GM19238 (cell line): Measurements from ENCODE around the gene IMMT.

Experiments
- DNase-seq: peaks from one replicate; pipeline ENCODE4 v3.0.0; 2011; ENCODE audit warnings: low spot score; ENCODE audit not compliant: insufficient read length

IMMT gene

GRCh38 chr2:86143307-86143706 lies 52.0 kb downstream of the IMMT start:
- no peak for DNase-seq

GRCh38 chr2:86142436-86143257 lies 52.6 kb downstream of the IMMT start:
- no peak for DNase-seq

- DNase-seq: no peak
These were observed 54.3 kb downstream of the IMMT start for GRCh38 chr2:86140969-86141392.

- DNase-seq: no peak
These were observed 55.3 kb downstream of the IMMT start for GRCh38 chr2:86139981-86140380.

- DNase-seq: no peak
These were observed 56.3 kb downstream of the IMMT start for GRCh38 chr2:86138736-86139625.

GRCh38 chr2:86136141-86136540 lies 59.1 kb downstream of the IMMT start:
- no peak for DNase-seq

- DNase-seq: no peak
These were observed 59.6 kb downstream of the IMMT start for GRCh38 chr2:86135653-86136052.

- DNase-seq: no peak
These were observed 60.6 kb downstream of the IMMT start for GRCh38 chr2:86134709-86135108.

- no peak for DNase-seq
These were observed 70.6 kb downstream of the IMMT start for GRCh38 chr2:86124683-86125082.

GRCh38 chr2:86123328-86123925 lies 71.8 kb downstream of the IMMT start:
- DNase-seq: no peak

GRCh38 chr2:86118130-86118529 lies 77.1 kb downstream of the IMMT start:
- DNase-seq: no peak

- DNase-seq: no peak
These were observed 88.2 kb downstream of the IMMT start for GRCh38 chr2:86107031-86107430.

- DNase-seq: peak; percentile 78
These were observed 89.0 kb downstream of the IMMT start, which contains the start of gene PTCD3 for GRCh38 chr2:86105969-86106945. Gene PTCD3 (plus strand): TSS chr2:86106235. CDS start chr2:86106248, 13 bp downstream.

GRCh38 chr2:86105252-86105968 lies 89.9 kb downstream of the IMMT start, which contains the start of gene POLR1A:
Gene POLR1A (minus strand): TSS chr2:86105886. CDS start chr2:86105776, 110 bp downstream.
- DNase-seq: peak; percentile 28

GRCh38 chr2:86102157-86102556 lies 93.1 kb downstream of the IMMT start:
- no peak for DNase-seq

GRCh38 chr2:86097913-86098312 lies 97.3 kb downstream of the IMMT start:
- no peak for DNase-seq

- DNase-seq: no peak
These were observed 98.0 kb downstream of the IMMT start for GRCh38 chr2:86097114-86097896.

- no peak for DNase-seq
These were observed 101.0 kb downstream of the IMMT start for GRCh38 chr2:86094229-86094628.
